B cell (primary cell): ENCODE measurements around the gene AQP10. TPM values are rescaled to one million over a fixed set of nuclear protein-coding genes. Genes with fewer than 3 reads are reported as not detected.

ENCODE experiments used
- ATAC-seq: fragments of 200-7000 bp; cut with Tn5 transposase; one replicate; pipeline ENCODE4 v1.10.0; 2021; ENCODE audit warnings: low read depth, mild to moderate bottlenecking, moderate number of reproducible peaks, moderate library complexity
- CTCF ChIA-PET: fragments of 350-600 bp; sonication (Branson Sonifier 250); formaldehyde crosslinking; loops from one replicate; lab custom pipeline; 2021; ENCODE audit warnings: antibody characterized with exemption, inconsistent platforms; lab: Charles Lee
- POLR2A ChIA-PET: fragments of 350-600 bp; sonication (Branson Sonifier 250); formaldehyde crosslinking; loops from one replicate; lab custom pipeline; 2021; ENCODE audit warnings: antibody characterized with exemption; lab: Charles Lee
- DNase-seq: peaks from one replicate; pipeline ENCODE4 v3.0.0; 2013
- H2AFZ ChIP-seq: 2 replicates; pipeline ENCODE4 v1.6.1; 2012; ENCODE audit warnings: mild to moderate bottlenecking, low read depth, low read length; ENCODE audit not compliant: insufficient read depth, poor library complexity, severe bottlenecking
- H3K27ac ChIP-seq, 2 donors: 1 replicate in 1 of 2; 2 replicates in 1 of 2; pipeline ENCODE4 v1.5.1; 2012 to 2013; ENCODE audit warnings: low read length in 2 of 2, mild to moderate bottlenecking in 2 of 2, moderate library complexity in 1 of 2
- H3K27me3 ChIP-seq, 4 experiments: fragments of 200-600 bp in 1 of 4; sonication (generic) in 1 of 4; replicated peaks in 1 of 4; 1 replicate in 2 of 4; 2 replicates in 2 of 4; pipeline versions ENCODE4 v1.6.1 to v1.7.0; 2013 to 2016; ENCODE audit warnings: low read length in 3 of 4, mild to moderate bottlenecking in 2 of 4, mixed read lengths in 1 of 4, moderate library complexity in 1 of 4; ENCODE audit not compliant: insufficient read depth in 4 of 4, control insufficient read depth in 3 of 4; ENCODE audit errors: control extremely low read depth in 1 of 4
- H3K36me3 ChIP-seq, 2 experiments: replicated peaks in 1 of 2; 1 replicate in 1 of 2; 2 replicates in 1 of 2; pipeline versions ENCODE4 v1.6.1 to v1.7.1; 2013; ENCODE audit warnings: low read length in 1 of 2; ENCODE audit not compliant: insufficient read depth in 2 of 2, control insufficient read depth in 1 of 2; ENCODE audit errors: control extremely low read depth in 1 of 2, extremely low read depth in 1 of 2
- H3K4me1 ChIP-seq, 2 donors: fragments of 200-600 bp in 1 of 2; sonication (generic) in 1 of 2; 1 replicate in 1 of 2; 2 replicates in 1 of 2; pipeline versions ENCODE4 v1.5.1 to v1.6.1; 2013 to 2017; ENCODE audit warnings: low read length in 2 of 2; ENCODE audit not compliant: control insufficient read depth in 2 of 2, insufficient read depth in 2 of 2
- H3K4me2 ChIP-seq: replicated peaks from 2 replicates; pipeline ENCODE3; 2012; ENCODE audit warnings: mild to moderate bottlenecking, low read depth, low read length; ENCODE audit not compliant: poor library complexity, severe bottlenecking
- H3K4me3 ChIP-seq, 5 experiments: fragments of 200-600 bp in 1 of 5; sonication (generic) in 1 of 5; 1 replicate in 3 of 5; 2 replicates in 2 of 5; pipeline versions ENCODE4 v1.5.1 to v1.7.0; 2011 to 2016; ENCODE audit warnings: low read length in 4 of 5, mild to moderate bottlenecking in 4 of 5, low read depth in 2 of 5, control low read depth in 1 of 5, moderate library complexity in 1 of 5; ENCODE audit not compliant: insufficient read depth in 1 of 5; ENCODE audit errors: control extremely low read depth in 1 of 5, extremely low read depth in 1 of 5
- H3K79me2 ChIP-seq: fragments of 200-600 bp; sonication (generic); one replicate; pipeline ENCODE4 v1.6.0; 2016; ENCODE audit warnings: low read length; ENCODE audit not compliant: control insufficient read depth, insufficient read depth
- H3K9ac ChIP-seq: fragments of 200-600 bp; sonication (generic); 2 replicates; pipeline ENCODE4 v1.6.1; 2017; ENCODE audit warnings: mild to moderate bottlenecking, low read length, moderate library complexity
- H3K9me3 ChIP-seq, 3 donors: one replicate each; pipeline versions ENCODE4 v1.6.1 to v1.7.1; 2013; ENCODE audit warnings: low read length in 2 of 3; ENCODE audit not compliant: control insufficient read depth in 2 of 3, insufficient read depth in 1 of 3; ENCODE audit errors: control extremely low read depth in 1 of 3
- H4K20me1 ChIP-seq: 2 replicates; pipeline ENCODE4 v1.6.0; 2012; ENCODE audit warnings: mild to moderate bottlenecking, low read length; ENCODE audit not compliant: insufficient read depth, control insufficient read depth, poor library complexity, severe bottlenecking
- H3K27ac Mint-ChIP-seq: one replicate; pipeline ENCODE4 v1.8.0; 2021; ENCODE audit warnings: mixed read lengths
- H3K27me3 Mint-ChIP-seq: one replicate; pipeline ENCODE4 v1.8.0; 2021; ENCODE audit warnings: mixed read lengths
- H3K4me1 Mint-ChIP-seq: one replicate; pipeline ENCODE4 v1.8.0; 2021; ENCODE audit warnings: mixed read lengths
- H3K4me3 Mint-ChIP-seq: one replicate; pipeline ENCODE4 v1.8.0; 2021; ENCODE audit warnings: mixed read lengths
- H3K9me3 Mint-ChIP-seq: one replicate; pipeline ENCODE4 v1.8.0; 2022; ENCODE audit warnings: mixed read lengths; ENCODE audit not compliant: insufficient read depth
- EZH2 ChIP-seq: IDR thresholded peaks from 2 replicates; pipeline ENCODE4 v1.6.1; 2012; ENCODE audit warnings: borderline replicate concordance, low read depth, mild to moderate bottlenecking, moderate library complexity, low read length; ENCODE audit not compliant: insufficient read depth, poor library complexity, severe bottlenecking
- WGBS: methylation state at CpG from one replicate; pipeline ENCODE4 v1.1.5; 2013; ENCODE audit warnings: missing lambda C conversion rate; ENCODE audit not compliant: insufficient coverage; 5-methylcytosine and 5-hydroxymethylcytosine counted together
- intact Hi-C: fragments of 100-400 bp; cut with micrococcal nuclease; formaldehyde crosslinking; loops from one replicate; pipeline ENCODE4 v1.10.0; 2022
- polyA plus RNA-seq: library from polyadenylated mRNA; depleted of rRNA; stranded (reverse); fragments of >200 nt; gene quantifications from 2 replicates; pipeline ENCODE4 v1.2.3, GENCODE V29; 2012
- total RNA-seq, 2 donors: library from RNA; stranded (reverse); fragments of 120-200 nt in 1 of 2; gene quantifications; 1 replicate in 1 of 2; 2 replicates in 1 of 2; pipeline versions ENCODE4 v1.2.3 to v1.2.4, GENCODE V29; 2013 to 2022
- TF ChIP-seq, protein P1 (sequence below): fragments of 200-600 bp; IDR thresholded peaks from one replicate; pipeline ENCODE4 v1.8.0; 2022; ENCODE audit warnings: antibody characterized with exemption, mild to moderate bottlenecking

The AQP10 gene
- total and polyA plus RNA-seq, 2 donors (not counting 1 experiment from before 2014, with no cell fraction given) = 0.06 TPM; not detected in 1

- no peaks in the 10 kb centered on the region for H3K27me3 ChIP-seq
- DNase-seq = peak; percentile 89
- Mint-ChIP-seq H3K4me1 (peaks cover 13% of the 10 kb centered on the region), H3K9me3 (no peaks in the 10 kb centered on the region), H3K27ac (peak overlapping the region; percentile 86), H3K27me3 (no peaks in the 10 kb centered on the region), H3K4me3 (no peak overlapping the region)
- H2AFZ ChIP-seq = peak overlapping the region; percentile 49
- H4K20me1 ChIP-seq = peaks cover 2% of the 10 kb centered on the region
- ChIA-PET CTCF (interaction anchor here (0.6 to 7.0 kb wide), 38 partner anchors 9 to 983 kb away, joined by 3 to 148 read pairs (median 4); partner anchors contain the start of genes AQP10, ATP8B2, HAX1 and PMVK), POLR2A (interaction anchor here (0.6 to 1.8 kb wide), 3 partner anchors 10 to 255 kb away, joined by 4 to 13 read pairs (median 4); partner anchors contain the start of gene ATP8B2)
- no peaks in the 10 kb centered on the region for H3K79me2 ChIP-seq
- no peak overlapping the region for H3K9ac ChIP-seq
- no peak overlapping the region for H3K4me3 ChIP-seq
- H3K36me3 ChIP-seq = peaks cover 0 to 50% of the 10 kb centered on the region in 2 experiments
- TF ChIP-seq, protein P1, sequence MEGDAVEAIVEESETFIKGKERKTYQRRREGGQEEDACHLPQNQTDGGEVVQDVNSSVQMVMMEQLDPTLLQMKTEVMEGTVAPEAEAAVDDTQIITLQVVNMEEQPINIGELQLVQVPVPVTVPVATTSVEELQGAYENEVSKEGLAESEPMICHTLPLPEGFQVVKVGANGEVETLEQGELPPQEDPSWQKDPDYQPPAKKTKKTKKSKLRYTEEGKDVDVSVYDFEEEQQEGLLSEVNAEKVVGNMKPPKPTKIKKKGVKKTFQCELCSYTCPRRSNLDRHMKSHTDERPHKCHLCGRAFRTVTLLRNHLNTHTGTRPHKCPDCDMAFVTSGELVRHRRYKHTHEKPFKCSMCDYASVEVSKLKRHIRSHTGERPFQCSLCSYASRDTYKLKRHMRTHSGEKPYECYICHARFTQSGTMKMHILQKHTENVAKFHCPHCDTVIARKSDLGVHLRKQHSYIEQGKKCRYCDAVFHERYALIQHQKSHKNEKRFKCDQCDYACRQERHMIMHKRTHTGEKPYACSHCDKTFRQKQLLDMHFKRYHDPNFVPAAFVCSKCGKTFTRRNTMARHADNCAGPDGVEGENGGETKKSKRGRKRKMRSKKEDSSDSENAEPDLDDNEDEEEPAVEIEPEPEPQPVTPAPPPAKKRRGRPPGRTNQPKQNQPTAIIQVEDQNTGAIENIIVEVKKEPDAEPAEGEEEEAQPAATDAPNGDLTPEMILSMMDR = peak; percentile 91
- TF ChIP-seq EZH2 = no peak
- WGBS = 38% methylated on average over 11 of the region's 11 CpGs
- peak; percentile 89 for ATAC-seq
- H3K4me1 ChIP-seq = peaks cover 10 to 17% of the 10 kb centered on the region in 2 donors
- intact Hi-C loops = loop anchor here (1.0 to 2.0 kb wide), 3 partner anchors 11 to 136 kb away; partner anchors contain the start of gene HAX1
- H3K9me3 ChIP-seq = no peaks in the 10 kb centered on the region
- H3K27ac ChIP-seq = no peak overlapping the region
- H3K4me2 ChIP-seq = peak overlapping the region; percentile 29
Measured at GRCh38 chr1:154335025-154335714, 14.3 kb downstream of the AQP10 start.
